HG02884 (cell line): ENCODE results near the gene ADCY7.

ENCODE experiments used
- ATAC-seq: cut with Tn5 transposase; IDR thresholded peaks from one replicate; pipeline ENCODE4 v1.9.1; 2021; ENCODE audit warnings: mild to moderate bottlenecking, moderate library complexity; ENCODE audit not compliant: unreplicated experiment

ADCY7 gene

GRCh38 chr16:50296807-50297206 is 30.5 kb downstream of the ADCY7 start:
- no peak for ATAC-seq

GRCh38 chr16:50297301-50298074 is 31.1 kb downstream of the ADCY7 start:
- no peak for ATAC-seq

GRCh38 chr16:50298075-50298460 is 31.7 kb downstream of the ADCY7 start:
- ATAC-seq = no peak

GRCh38 chr16:50298591-50299507 is 32.5 kb downstream of the ADCY7 start:
- no peak for ATAC-seq

- ATAC-seq = no peak
Observed at GRCh38 chr16:50299508-50300105, 33.3 kb downstream of the ADCY7 start.

- ATAC-seq = no peak
Observed at GRCh38 chr16:50300942-50301625, 34.7 kb downstream of the ADCY7 start.

- no peak for ATAC-seq
Observed at GRCh38 chr16:50301626-50302471, 35.5 kb downstream of the ADCY7 start.

- no peak for ATAC-seq
Observed at GRCh38 chr16:50302472-50303005, 36.2 kb downstream of the ADCY7 start.

- no peak for ATAC-seq
Observed at GRCh38 chr16:50303041-50303604, 36.8 kb downstream of the ADCY7 start.

- ATAC-seq = no peak
Observed at GRCh38 chr16:50303605-50304466, 37.5 kb downstream of the ADCY7 start.

GRCh38 chr16:50304467-50305440 is 38.4 kb downstream of the ADCY7 start:
- no peak for ATAC-seq

GRCh38 chr16:50305441-50306061 is 39.2 kb downstream of the ADCY7 start:
- ATAC-seq = no peak

GRCh38 chr16:50306287-50306686 is 39.9 kb downstream of the ADCY7 start:
- ATAC-seq = no peak

- no peak for ATAC-seq
Observed at GRCh38 chr16:50308237-50308965, 42.0 kb downstream of the ADCY7 start.

GRCh38 chr16:50309156-50309526 is 42.8 kb downstream of the ADCY7 start:
- ATAC-seq = no peak
